ENCODE data around the gene LGR4. TPM values are rescaled to one million over a fixed set of nuclear protein-coding genes. Genes with fewer than 3 reads are reported as not detected.
"Not testable (repeated sequence)": the region's sequence is repeated elsewhere in the genome, so short reads cannot be mapped to it uniquely, and the experiment has no call there.

The LGR4 gene
- total RNA-seq (2014; rRNA removed; shearing (Covaris generic)) (58.6 and 59.2 TPM in 2 replicates), polyA plus RNA-seq (2016; fragmentation: Nextera tagmentation; extraction: Ambion mirVana) (14.4 and 14.9 TPM in 2 replicates)

GRCh38 chr11:27472398-27473016, at the start of gene LGR4:
TSS of gene LGR4 (minus strand) at chr11:27472790. CDS start at chr11:27472302, 488 bp downstream.
- H4K20me1 ChIP-seq (ENCODE audit: insufficient read depth) = no peaks in the 10 kb centered on the region
- H3K36me3 ChIP-seq (ENCODE audit: low read depth) = no peaks in the 10 kb centered on the region
- no peaks in the 10 kb centered on the region for H3K9me3 ChIP-seq (ENCODE audit: low read depth)
- H3K9ac ChIP-seq = peak within 1 kb of the TSS; percentile 87
- H3K4me1 ChIP-seq (ENCODE audit: insufficient read depth) = peaks cover 30% of the 10 kb centered on the region
- peak; percentile 96 for DNase-seq
- no peaks in the 10 kb centered on the region for H3K27me3 ChIP-seq (replicated peaks; ENCODE audit: insufficient read depth)
- TF ChIP-seq EZH2phosphoT487 (IDR thresholded peaks at IDR 0.05; ENCODE audit: insufficient read depth, low read depth) (no peak), EZH2 (IDR thresholded peaks at IDR 0.05; ENCODE audit: insufficient read depth, poor library complexity, severe bottlenecking) (no peak)
- H3K9me2 ChIP-seq (ENCODE audit: insufficient read depth) = no peaks in the 10 kb centered on the region
- WGBS, 2 experiments (ENCODE audit: low coverage in 1 of 2, low lambda C conversion rate in 2 of 2, missing lambda C conversion rate in 2 of 2) = 0 to 1% methylated on average over 38 to 44 of the region's 57 CpGs
- H3K4me2 ChIP-seq (ENCODE audit: unreplicated experiment) = peak within 1 kb of the TSS; percentile 85
- peaks cover 39% of the 10 kb centered on the region for H3F3A ChIP-seq (ENCODE audit: insufficient read depth)
- H3K4me3 ChIP-seq = peak within 1 kb of the TSS; percentile 98
- H2AFZ ChIP-seq = peak within 1 kb of the TSS; percentile 90
- peaks cover 36% of the 10 kb centered on the region for H3K79me2 ChIP-seq (ENCODE audit: insufficient read depth)
- in situ Hi-C loops (cut with MboI) = no loop called here
- H3K27ac ChIP-seq = peak within 1 kb of the TSS; percentile 70

GRCh38 chr11:27520226-27520625, 47.6 kb upstream of the LGR4 start:
- no peak for DNase-seq
- 63 to 65% methylated on average over 3 of the region's 3 CpGs for WGBS, 2 experiments (ENCODE audit: low coverage in 1 of 2, low lambda C conversion rate in 2 of 2, missing lambda C conversion rate in 2 of 2)
- H3K4me2 ChIP-seq (ENCODE audit: unreplicated experiment) = no peak overlapping the region
- H3K27me3 ChIP-seq (replicated peaks; ENCODE audit: insufficient read depth) = no peaks in the 10 kb centered on the region
- H3K9ac ChIP-seq = no peak overlapping the region
- H3K9me2 ChIP-seq (ENCODE audit: insufficient read depth) = no peaks in the 10 kb centered on the region
- no peak overlapping the region for H3K4me3 ChIP-seq
- in situ Hi-C loops (cut with MboI) = no loop called here
- no peaks in the 10 kb centered on the region for H3K79me2 ChIP-seq (ENCODE audit: insufficient read depth)
- no peak for TF ChIP-seq EZH2phosphoT487 (IDR thresholded peaks at IDR 0.05; ENCODE audit: insufficient read depth, low read depth)
- no peak for TF ChIP-seq EZH2 (IDR thresholded peaks at IDR 0.05; ENCODE audit: insufficient read depth, poor library complexity, severe bottlenecking)
- no peak overlapping the region for H3K27ac ChIP-seq
- no peaks in the 10 kb centered on the region for H3K9me3 ChIP-seq (ENCODE audit: low read depth)
- no peak overlapping the region for H2AFZ ChIP-seq
- H3F3A ChIP-seq (ENCODE audit: insufficient read depth) = peaks cover 14% of the 10 kb centered on the region
- no peaks in the 10 kb centered on the region for H4K20me1 ChIP-seq (ENCODE audit: insufficient read depth)
- no peaks in the 10 kb centered on the region for H3K36me3 ChIP-seq (ENCODE audit: low read depth)
- H3K4me1 ChIP-seq (ENCODE audit: insufficient read depth) = no peaks in the 10 kb centered on the region

GRCh38 chr11:27518518-27518917, 45.9 kb upstream of the LGR4 start:
- Histone ChIP-seq H4K20me1 (ENCODE audit: insufficient read depth) (no peaks in the 10 kb centered on the region), H3K4me3 (no peak overlapping the region), H3K9ac (no peak overlapping the region), H3K79me2 (ENCODE audit: insufficient read depth) (no peaks in the 10 kb centered on the region), H3K9me2 (ENCODE audit: insufficient read depth) (no peaks in the 10 kb centered on the region), H3F3A (ENCODE audit: insufficient read depth) (peaks cover 21% of the 10 kb centered on the region), H3K27me3 (replicated peaks; ENCODE audit: insufficient read depth) (no peaks in the 10 kb centered on the region), H3K36me3 (ENCODE audit: low read depth) (no peaks in the 10 kb centered on the region), H2AFZ (no peak overlapping the region), H3K4me2 (ENCODE audit: unreplicated experiment) (no peak overlapping the region), H3K4me1 (ENCODE audit: insufficient read depth) (peaks cover 6% of the 10 kb centered on the region; the same call in 1 of the 2 replicates), H3K9me3 (ENCODE audit: low read depth) (no peaks in the 10 kb centered on the region), H3K27ac (no peak overlapping the region)
- in situ Hi-C loops (cut with MboI) = no loop called here
- no peak for DNase-seq
- WGBS, 2 experiments (ENCODE audit: low coverage in 1 of 2, low lambda C conversion rate in 2 of 2, missing lambda C conversion rate in 2 of 2) = 88 to 94% methylated on average over 2 of the region's 2 CpGs
- TF ChIP-seq EZH2 (IDR thresholded peaks at IDR 0.05; ENCODE audit: insufficient read depth, poor library complexity, severe bottlenecking) = no peak
- TF ChIP-seq EZH2phosphoT487 (IDR thresholded peaks at IDR 0.05; ENCODE audit: insufficient read depth, low read depth) = no peak

- DNase-seq; H3K9ac ChIP-seq; H3K9me2 ChIP-seq (ENCODE audit: insufficient read depth); H3K4me3 ChIP-seq; H3K4me1 ChIP-seq (ENCODE audit: insufficient read depth); H3K36me3 ChIP-seq (ENCODE audit: low read depth); H3K79me2 ChIP-seq (ENCODE audit: insufficient read depth); H3K9me3 ChIP-seq (ENCODE audit: low read depth); H4K20me1 ChIP-seq (ENCODE audit: insufficient read depth); H3K4me2 ChIP-seq (ENCODE audit: unreplicated experiment); H3K27ac ChIP-seq; in situ Hi-C loops (cut with MboI); H3K27me3 ChIP-seq (replicated peaks; ENCODE audit: insufficient read depth); H2AFZ ChIP-seq: not testable (repeated sequence)
- WGBS, 2 experiments (ENCODE audit: low coverage in 1 of 2, low lambda C conversion rate in 2 of 2, missing lambda C conversion rate in 2 of 2) = 74 to 89% methylated on average over 1 of the region's 1 CpG
- H3F3A ChIP-seq (ENCODE audit: insufficient read depth) = peaks cover 26% of the 10 kb centered on the region
Observed at GRCh38 chr11:27517490-27517889, 44.9 kb upstream of the LGR4 start.
